Measurements from ENCODE around the gene ZNF280D.

The ZNF280D gene

DNA sequence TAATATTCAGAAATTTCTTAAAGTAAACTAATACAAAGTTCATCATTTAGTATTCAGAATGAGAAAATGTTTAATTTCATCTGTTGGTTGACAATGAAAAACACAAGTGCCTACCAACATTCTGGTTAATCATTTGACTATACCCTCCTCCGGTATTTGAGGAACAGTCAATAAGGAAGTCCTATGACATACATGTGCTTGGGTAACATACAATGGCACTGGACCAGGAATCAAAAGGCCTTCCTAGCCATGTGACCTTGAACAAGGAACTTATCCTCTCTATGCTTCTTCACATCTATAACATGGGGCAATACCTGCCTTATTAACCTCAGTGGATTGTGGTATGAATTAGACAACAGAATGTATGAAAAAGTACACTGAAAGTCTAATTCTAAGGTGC lies 65.8 kb downstream of the ZNF280D start:
- TF ChIP-seq EZH2 (IDR thresholded peaks at IDR 0.05; ENCODE audit: borderline replicate concordance, low read length) (no peak), CTCF (IDR thresholded peaks at IDR 0.05; ENCODE audit: low read length) (no peak)
- H3K4me1 ChIP-seq (ENCODE audit: insufficient read depth, low read length, severe bottlenecking) = no peaks in the 10 kb centered on the region

GRCh38 chr15:56660943-56661342 lies 72.4 kb downstream of the ZNF280D start:
- Histone ChIP-seq H3K36me3 (ENCODE audit: insufficient read depth, low read length) (peaks cover 67% of the 10 kb centered on the region), H3K4me3 (ENCODE audit: low read depth, low read length, poor library complexity, severe bottlenecking) (no peak overlapping the region), H3K9me2 (ENCODE audit: low read depth, low read length) (no peaks in the 10 kb centered on the region), H3K9ac (ENCODE audit: low read length) (no peak overlapping the region), H3F3A (ENCODE audit: insufficient read depth, low read length) (no peaks in the 10 kb centered on the region), H3K4me1 (ENCODE audit: insufficient read depth, low read length, severe bottlenecking) (peaks cover 16% of the 10 kb centered on the region), H3K79me2 (ENCODE audit: insufficient read depth, low read length) (no peaks in the 10 kb centered on the region), H3K27ac (ENCODE audit: low read depth, low read length, poor library complexity, severe bottlenecking) (no peak overlapping the region), H3K27me3 (ENCODE audit: insufficient read depth, low read length) (no peaks in the 10 kb centered on the region), H3K4me2 (ENCODE audit: low read length) (no peak overlapping the region), H3K9me3 (ENCODE audit: low read length) (no peaks in the 10 kb centered on the region), H2AFZ (ENCODE audit: low read length) (no peak overlapping the region), H4K20me1 (ENCODE audit: insufficient read depth, low read length) (no peaks in the 10 kb centered on the region)
- TF ChIP-seq EZH2 (IDR thresholded peaks at IDR 0.05; ENCODE audit: borderline replicate concordance, low read length) = no peak
- no peak for TF ChIP-seq CTCF (IDR thresholded peaks at IDR 0.05; ENCODE audit: low read length)

More for the DNA sequence above, 65.8 kb downstream of the ZNF280D start:
- Histone ChIP-seq H3K9ac (ENCODE audit: low read length) (no peak overlapping the region), H3K4me3 (ENCODE audit: low read depth, low read length, poor library complexity, severe bottlenecking) (no peak overlapping the region), H3K4me2 (ENCODE audit: low read length) (no peak overlapping the region), H3K79me2 (ENCODE audit: insufficient read depth, low read length) (no peaks in the 10 kb centered on the region), H3K27me3 (ENCODE audit: insufficient read depth, low read length) (no peaks in the 10 kb centered on the region), H3K27ac (ENCODE audit: low read depth, low read length, poor library complexity, severe bottlenecking) (no peak overlapping the region), H4K20me1 (ENCODE audit: insufficient read depth, low read length) (no peaks in the 10 kb centered on the region), H2AFZ (ENCODE audit: low read length) (no peak overlapping the region), H3K9me2 (ENCODE audit: low read depth, low read length) (no peaks in the 10 kb centered on the region), H3K9me3 (ENCODE audit: low read length) (no peaks in the 10 kb centered on the region), H3F3A (ENCODE audit: insufficient read depth, low read length) (no peaks in the 10 kb centered on the region), H3K36me3 (ENCODE audit: insufficient read depth, low read length) (peaks cover 81% of the 10 kb centered on the region)

DNA sequence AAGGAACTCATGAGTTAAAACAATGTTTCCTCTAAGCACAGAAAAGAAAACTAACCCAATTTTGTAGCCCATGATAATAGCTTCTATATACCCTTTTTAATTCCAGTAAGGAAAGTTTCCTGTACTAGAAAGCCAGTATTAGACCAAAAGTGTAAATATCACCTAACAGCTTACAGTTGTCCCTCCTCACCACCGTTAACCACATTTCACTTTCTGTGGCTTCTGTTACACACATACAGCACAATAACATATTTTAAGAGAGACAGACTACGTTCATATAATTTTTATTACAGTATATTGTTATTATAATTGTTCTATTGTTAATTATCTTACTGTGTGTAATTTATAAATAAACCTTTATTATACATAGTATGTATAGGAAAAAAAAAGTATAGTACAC lies 74.1 kb downstream of the ZNF280D start:
- Histone ChIP-seq H3K27ac (ENCODE audit: low read depth, low read length, poor library complexity, severe bottlenecking) (no peak overlapping the region), H3K79me2 (ENCODE audit: insufficient read depth, low read length) (no peaks in the 10 kb centered on the region), H3K4me2 (ENCODE audit: low read length) (no peak overlapping the region), H4K20me1 (ENCODE audit: insufficient read depth, low read length) (no peaks in the 10 kb centered on the region), H3K4me1 (ENCODE audit: insufficient read depth, low read length, severe bottlenecking) (peaks cover 16% of the 10 kb centered on the region), H3K36me3 (ENCODE audit: insufficient read depth, low read length) (peaks cover 58% of the 10 kb centered on the region), H3K9me2 (ENCODE audit: low read depth, low read length) (no peaks in the 10 kb centered on the region), H3K4me3 (ENCODE audit: low read depth, low read length, poor library complexity, severe bottlenecking) (no peak overlapping the region), H3K9ac (ENCODE audit: low read length) (no peak overlapping the region), H3F3A (ENCODE audit: insufficient read depth, low read length) (no peaks in the 10 kb centered on the region), H3K27me3 (ENCODE audit: insufficient read depth, low read length) (no peaks in the 10 kb centered on the region), H3K9me3 (ENCODE audit: low read length) (no peaks in the 10 kb centered on the region), H2AFZ (ENCODE audit: low read length) (no peak overlapping the region)
- no peak for TF ChIP-seq CTCF (IDR thresholded peaks at IDR 0.05; ENCODE audit: low read length)
- no peak for TF ChIP-seq EZH2 (IDR thresholded peaks at IDR 0.05; ENCODE audit: borderline replicate concordance, low read length)

All from OCI-LY1 (cell line).